Esophagus muscularis mucosa (tissue), 4 donors: ENCODE results near the gene TMEM176A. TPM values are rescaled to one million over a fixed set of nuclear protein-coding genes. Genes with fewer than 3 reads are reported as not detected.

Experiments
- DNase-seq: peaks from one replicate; pipeline ENCODE4 v3.0.0-alpha.2; 2017; ENCODE audit errors: extremely low spot score
- H3K27ac ChIP-seq, 4 donors: fragments of 200-600 bp; sonication (generic); replicated peaks in 1 of 4; 1 replicate in 3 of 4; 2 replicates in 1 of 4; pipeline ENCODE4 v1.5.1; 2016 to 2019; ENCODE audit warnings: mild to moderate bottlenecking in 1 of 4
- H3K27me3 ChIP-seq, 4 donors: fragments of 200-600 bp; sonication (generic); one replicate each; pipeline versions ENCODE4 v1.5.1 to v1.6.0; 2016 to 2019
- H3K36me3 ChIP-seq, 4 donors: fragments of 200-600 bp; sonication (generic); one replicate each; pipeline ENCODE4 v1.5.1; 2016 to 2019
- H3K4me1 ChIP-seq, 4 donors: fragments of 200-600 bp; sonication (generic); one replicate each; pipeline ENCODE4 v1.5.1; 2016 to 2019
- H3K4me3 ChIP-seq, 4 donors: fragments of 200-600 bp; sonication (generic); 1 replicate in 2 of 4; 2 replicates in 2 of 4; pipeline ENCODE4 v1.5.1; 2016 to 2019; ENCODE audit warnings: mild to moderate bottlenecking in 4 of 4, moderate library complexity in 1 of 4
- H3K9me3 ChIP-seq, 4 donors: fragments of 200-600 bp; sonication (generic); 1 replicate in 3 of 4; 2 replicates in 1 of 4; pipeline ENCODE4 v1.5.1; 2016 to 2019
- CTCF ChIP-seq, 3 experiments: fragments of 200-600 bp in 2 of 3; fragments of 450-650 bp in 1 of 3; sonication (generic) in 2 of 3; IDR thresholded peaks; one replicate each; pipeline ENCODE4 v1.5.1; 2017 to 2019; ENCODE audit warnings: antibody characterized with exemption in 3 of 3, mild to moderate bottlenecking in 2 of 3, moderate library complexity in 1 of 3
- EP300 ChIP-seq: sonication (generic); formaldehyde crosslinking; IDR thresholded peaks from one replicate; pipeline ENCODE4 v1.6.1; 2017; ENCODE audit warnings: antibody characterized with exemption
- POLR2A ChIP-seq: fragments of 450-650 bp; IDR thresholded peaks from one replicate; pipeline ENCODE4 v1.6.1; 2017; ENCODE audit warnings: antibody characterized with exemption, moderate library complexity, mild to moderate bottlenecking, low read depth
- POLR2AphosphoS5 ChIP-seq, 2 donors: sonication (generic); formaldehyde crosslinking; IDR thresholded peaks; one replicate each; pipeline ENCODE4 v1.6.1; 2017; ENCODE audit warnings: antibody characterized with exemption in 2 of 2
- WGBS: methylation state at CpG from one replicate; pipeline ENCODE4 v1.1.5; 2018; 5-methylcytosine and 5-hydroxymethylcytosine counted together
- intact Hi-C: fragments of 100-400 bp; cut with DNase I; formaldehyde crosslinking; loops from one replicate; pipeline ENCODE4 v1.15.1; 2023
- total RNA-seq, 4 donors: library from RNA; depleted of rRNA; stranded (reverse); fragments of >200 nt; gene quantifications; one replicate each; pipeline versions ENCODE4 v1.1.0 to v1.2.1, GENCODE V29; 2016

TMEM176A gene
- total RNA-seq, 4 donors from 2014 or later, result 11.6 to 47.7 (median 35.5) TPM

GRCh38 chr7:150835702-150836280 is 35.2 kb downstream of the TMEM176A start:
- H3K36me3 ChIP-seq, result no peaks in the 10 kb centered on the region
- H3K27ac ChIP-seq, result no peak overlapping the region
- H3K9me3 ChIP-seq, result no peaks in the 10 kb centered on the region
- H3K27me3 ChIP-seq, result peaks cover 0 to 27% (median 0%) of the 10 kb centered on the region in 4 donors
- no peaks in the 10 kb centered on the region for H3K4me1 ChIP-seq
- TF ChIP-seq POLR2A (no peak), CTCF (IDR thresholded peaks at IDR 0.05) (no peak), POLR2AphosphoS5 (IDR thresholded peaks at IDR 0.05) (no peak), EP300 (no peak)
- no peak overlapping the region for H3K4me3 ChIP-seq
- WGBS, result 95% methylated on average over 4 of the region's 6 CpGs
- intact Hi-C loops, result no loop called here
- peak; percentile 87 for DNase-seq

- DNase-seq, result peak; percentile 39
- no peak overlapping the region for H3K4me3 ChIP-seq
- H3K27ac ChIP-seq, result no peak overlapping the region
- 67% methylated on average over 7 of the region's 7 CpGs for WGBS
- H3K27me3 ChIP-seq, result peaks cover 0 to 6% (median 0%) of the 10 kb centered on the region in 4 donors
- TF ChIP-seq POLR2A (no peak), CTCF (IDR thresholded peaks at IDR 0.05) (no peak), EP300 (no peak)
- no peaks in the 10 kb centered on the region for H3K4me1 ChIP-seq
- intact Hi-C loops, result no loop called here
- H3K9me3 ChIP-seq, result no peaks in the 10 kb centered on the region
- no peaks in the 10 kb centered on the region for H3K36me3 ChIP-seq
These were observed 38.5 kb downstream of the TMEM176A start for GRCh38 chr7:150838965-150839650.

- H3K9me3 ChIP-seq, result no peaks in the 10 kb centered on the region
- H3K27me3 ChIP-seq, result no peaks in the 10 kb centered on the region
- peaks cover 4 to 16% (median 12%) of the 10 kb centered on the region in 4 donors for H3K4me1 ChIP-seq
- intact Hi-C loops, result no loop called here
- TF ChIP-seq POLR2A (no peak), EP300 (no peak), POLR2AphosphoS5 (IDR thresholded peaks at IDR 0.05) (no peak), CTCF (IDR thresholded peaks at IDR 0.05) (no peak)
- no peak overlapping the region for H3K27ac ChIP-seq
- H3K36me3 ChIP-seq, result no peaks in the 10 kb centered on the region
- H3K4me3 ChIP-seq, result no peak overlapping the region
- 90% methylated on average over 3 of the region's 3 CpGs for WGBS
- peak; percentile 79 for DNase-seq
These were observed 41.4 kb downstream of the TMEM176A start for GRCh38 chr7:150842018-150842417.

- Histone ChIP-seq H3K9me3 (no peaks in the 10 kb centered on the region), H3K27me3 (no peaks in the 10 kb centered on the region), H3K4me1 (peaks cover 4 to 16% (median 12%) of the 10 kb centered on the region in 4 donors), H3K36me3 (no peaks in the 10 kb centered on the region), H3K4me3 (no peak overlapping the region), H3K27ac (no peak overlapping the region)
- DNase-seq, result no peak
- no peak for TF ChIP-seq EP300
- no peak for TF ChIP-seq CTCF (IDR thresholded peaks at IDR 0.05)
- TF ChIP-seq POLR2AphosphoS5 (IDR thresholded peaks at IDR 0.05), result no peak
- TF ChIP-seq POLR2A, result no peak
- intact Hi-C loops, result no loop called here
- 77% methylated on average over 4 of the region's 4 CpGs for WGBS
These were observed 42.1 kb downstream of the TMEM176A start for GRCh38 chr7:150842716-150843115.
